HL-60 (cell line): ENCODE measurements around the gene CMIP.

Source experiments
- DNase-seq, 2 experiments: peaks; one replicate each; pipeline ENCODE4 v3.0.0-alpha.2; 2010 to 2020; ENCODE audit warnings: low read depth in 1 of 2, low spot score in 1 of 2
- H3K27ac ChIP-seq: fragments of 250-450 bp; sonication (Bioruptor Pico); replicated peaks from 2 replicates; pipeline ENCODE4 v1.5.1; 2020; ENCODE audit warnings: mild to moderate bottlenecking, moderate library complexity
- H3K27me3 ChIP-seq: fragments of 250-450 bp; sonication (Bioruptor Pico); 2 replicates; pipeline ENCODE4 v1.5.1; 2021; ENCODE audit warnings: mild to moderate bottlenecking, moderate library complexity; ENCODE audit not compliant: insufficient read depth, poor library complexity, severe bottlenecking
- H3K4me3 ChIP-seq: replicated peaks from 2 replicates; pipeline ENCODE4 v1.5.1; 2011; ENCODE audit warnings: mild to moderate bottlenecking, control low read depth, low read length; ENCODE audit not compliant: insufficient read depth
- GABPA ChIP-seq: IDR thresholded peaks from 2 replicates; pipeline ENCODE4 v1.6.1; 2012; ENCODE audit warnings: low read depth
- POLR2AphosphoS5 ChIP-seq: IDR thresholded peaks from 2 replicates; pipeline ENCODE4 v1.6.1; 2012; ENCODE audit warnings: low read depth
- SPI1 ChIP-seq: IDR thresholded peaks from 2 replicates; pipeline ENCODE4 v1.6.1; 2012; ENCODE audit warnings: low read depth, mild to moderate bottlenecking, borderline replicate concordance
- TF ChIP-seq, protein P1 (sequence below): IDR thresholded peaks from one replicate; pipeline ENCODE4 v1.5.1; 2011; ENCODE audit warnings: low read length, control low read depth, inconsistent platforms; ENCODE audit not compliant: insufficient read depth
- TF ChIP-seq, protein P2 (sequence below): IDR thresholded peaks from 2 replicates; pipeline ENCODE4 v1.6.1; 2012; ENCODE audit warnings: low read depth; ENCODE audit not compliant: insufficient replicate concordance

Gene CMIP

DNA sequence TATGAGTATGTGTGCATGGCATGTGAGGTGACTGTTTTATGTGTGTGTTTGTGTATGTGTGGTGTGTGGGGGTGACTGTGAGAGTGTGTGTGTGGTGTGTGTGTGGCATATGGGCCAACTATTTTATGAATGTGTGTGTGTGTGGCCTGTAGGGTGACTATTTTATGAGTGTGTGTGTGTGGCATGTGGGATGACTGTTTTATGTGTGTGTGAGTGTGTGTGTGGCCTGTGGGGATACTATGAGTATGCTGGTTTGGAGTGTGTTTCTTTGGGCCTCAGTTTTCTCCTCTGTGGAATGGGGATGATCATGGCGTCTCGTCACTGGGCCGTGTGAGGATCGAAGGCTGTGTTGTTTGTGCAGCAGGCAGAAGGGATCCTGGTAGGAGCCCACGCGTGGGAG, 182.4 kb downstream of the CMIP start:
- TF ChIP-seq, protein P1, sequence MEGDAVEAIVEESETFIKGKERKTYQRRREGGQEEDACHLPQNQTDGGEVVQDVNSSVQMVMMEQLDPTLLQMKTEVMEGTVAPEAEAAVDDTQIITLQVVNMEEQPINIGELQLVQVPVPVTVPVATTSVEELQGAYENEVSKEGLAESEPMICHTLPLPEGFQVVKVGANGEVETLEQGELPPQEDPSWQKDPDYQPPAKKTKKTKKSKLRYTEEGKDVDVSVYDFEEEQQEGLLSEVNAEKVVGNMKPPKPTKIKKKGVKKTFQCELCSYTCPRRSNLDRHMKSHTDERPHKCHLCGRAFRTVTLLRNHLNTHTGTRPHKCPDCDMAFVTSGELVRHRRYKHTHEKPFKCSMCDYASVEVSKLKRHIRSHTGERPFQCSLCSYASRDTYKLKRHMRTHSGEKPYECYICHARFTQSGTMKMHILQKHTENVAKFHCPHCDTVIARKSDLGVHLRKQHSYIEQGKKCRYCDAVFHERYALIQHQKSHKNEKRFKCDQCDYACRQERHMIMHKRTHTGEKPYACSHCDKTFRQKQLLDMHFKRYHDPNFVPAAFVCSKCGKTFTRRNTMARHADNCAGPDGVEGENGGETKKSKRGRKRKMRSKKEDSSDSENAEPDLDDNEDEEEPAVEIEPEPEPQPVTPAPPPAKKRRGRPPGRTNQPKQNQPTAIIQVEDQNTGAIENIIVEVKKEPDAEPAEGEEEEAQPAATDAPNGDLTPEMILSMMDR = no peak
- TF ChIP-seq SPI1 (no peak), POLR2AphosphoS5 (no peak), GABPA (no peak)
- TF ChIP-seq, protein P2, sequence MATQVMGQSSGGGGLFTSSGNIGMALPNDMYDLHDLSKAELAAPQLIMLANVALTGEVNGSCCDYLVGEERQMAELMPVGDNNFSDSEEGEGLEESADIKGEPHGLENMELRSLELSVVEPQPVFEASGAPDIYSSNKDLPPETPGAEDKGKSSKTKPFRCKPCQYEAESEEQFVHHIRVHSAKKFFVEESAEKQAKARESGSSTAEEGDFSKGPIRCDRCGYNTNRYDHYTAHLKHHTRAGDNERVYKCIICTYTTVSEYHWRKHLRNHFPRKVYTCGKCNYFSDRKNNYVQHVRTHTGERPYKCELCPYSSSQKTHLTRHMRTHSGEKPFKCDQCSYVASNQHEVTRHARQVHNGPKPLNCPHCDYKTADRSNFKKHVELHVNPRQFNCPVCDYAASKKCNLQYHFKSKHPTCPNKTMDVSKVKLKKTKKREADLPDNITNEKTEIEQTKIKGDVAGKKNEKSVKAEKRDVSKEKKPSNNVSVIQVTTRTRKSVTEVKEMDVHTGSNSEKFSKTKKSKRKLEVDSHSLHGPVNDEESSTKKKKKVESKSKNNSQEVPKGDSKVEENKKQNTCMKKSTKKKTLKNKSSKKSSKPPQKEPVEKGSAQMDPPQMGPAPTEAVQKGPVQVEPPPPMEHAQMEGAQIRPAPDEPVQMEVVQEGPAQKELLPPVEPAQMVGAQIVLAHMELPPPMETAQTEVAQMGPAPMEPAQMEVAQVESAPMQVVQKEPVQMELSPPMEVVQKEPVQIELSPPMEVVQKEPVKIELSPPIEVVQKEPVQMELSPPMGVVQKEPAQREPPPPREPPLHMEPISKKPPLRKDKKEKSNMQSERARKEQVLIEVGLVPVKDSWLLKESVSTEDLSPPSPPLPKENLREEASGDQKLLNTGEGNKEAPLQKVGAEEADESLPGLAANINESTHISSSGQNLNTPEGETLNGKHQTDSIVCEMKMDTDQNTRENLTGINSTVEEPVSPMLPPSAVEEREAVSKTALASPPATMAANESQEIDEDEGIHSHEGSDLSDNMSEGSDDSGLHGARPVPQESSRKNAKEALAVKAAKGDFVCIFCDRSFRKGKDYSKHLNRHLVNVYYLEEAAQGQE = no peak
- Histone ChIP-seq H3K27ac (no peak overlapping the region), H3K27me3 (no peaks in the 10 kb centered on the region), H3K4me3 (no peak overlapping the region)
- DNase-seq = no peak

DNA sequence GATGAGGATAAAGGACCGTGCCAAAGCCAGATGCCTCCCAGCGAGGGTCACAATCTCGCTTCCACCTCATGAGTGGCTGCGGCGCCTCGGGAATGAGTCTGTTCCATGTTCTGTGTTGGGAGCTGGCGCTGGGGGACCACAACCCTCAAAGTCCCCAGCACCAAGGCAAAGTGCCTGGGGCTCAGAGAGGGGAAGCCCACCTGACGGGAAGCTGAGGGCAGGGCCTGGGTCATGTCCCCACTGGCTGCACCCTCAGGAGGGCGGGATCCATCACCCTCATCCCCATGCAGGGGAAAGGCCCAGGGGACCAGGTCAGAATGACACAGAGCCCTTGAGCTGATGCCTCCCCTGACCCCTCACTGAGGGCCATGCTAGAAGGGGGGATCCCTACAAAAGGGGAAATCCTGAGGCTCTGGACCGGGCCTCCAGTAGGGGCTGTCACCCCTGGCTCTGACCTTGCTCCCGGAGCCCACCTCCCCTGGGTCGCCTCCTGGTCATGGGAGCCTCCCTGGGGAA, 183.2 kb downstream of the CMIP start:
- no peak overlapping the region for H3K4me3 ChIP-seq
- TF ChIP-seq GABPA (no peak), POLR2AphosphoS5 (no peak), SPI1 (no peak)
- TF ChIP-seq, protein P2 = no peak
- TF ChIP-seq, protein P1 = no peak
- H3K27ac ChIP-seq = no peak overlapping the region
- no peaks in the 10 kb centered on the region for H3K27me3 ChIP-seq
- DNase-seq = no peak

DNA sequence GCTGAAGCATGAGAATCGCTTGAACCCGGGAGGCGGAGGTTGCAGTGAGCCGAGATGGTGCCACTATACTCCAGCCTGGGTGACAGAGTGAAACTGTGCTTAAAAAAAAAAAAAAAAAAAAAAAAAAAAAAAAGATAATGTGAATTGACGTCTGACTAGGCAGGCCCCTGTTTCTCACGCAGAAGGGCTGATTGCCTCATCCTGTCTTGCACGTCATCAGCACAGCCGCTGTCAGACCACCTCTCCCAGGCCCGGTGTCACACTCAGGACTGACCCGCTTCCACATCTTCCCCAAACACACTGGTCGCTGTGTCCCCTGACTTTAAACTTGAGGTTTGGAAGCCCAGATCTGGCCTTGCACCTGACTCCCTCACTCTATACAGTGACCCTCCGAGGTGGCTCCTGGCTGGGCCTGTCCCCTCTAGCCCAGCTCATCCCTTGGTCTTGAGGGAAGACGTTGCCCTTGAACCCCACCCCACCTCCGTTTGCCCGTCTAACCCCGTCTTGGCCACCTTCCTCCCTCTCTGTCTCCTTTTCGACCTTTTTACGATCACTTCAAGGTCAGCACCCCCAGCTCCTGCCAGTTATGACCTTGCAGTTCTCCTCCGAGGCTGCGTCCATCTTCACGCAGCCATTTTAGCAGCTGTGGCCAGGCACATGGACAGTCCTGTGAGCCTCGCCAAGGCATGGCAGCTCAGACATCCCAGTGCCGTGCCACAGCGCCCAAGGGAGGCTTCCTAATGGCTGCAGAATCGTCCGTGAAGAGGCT, 184.6 kb downstream of the CMIP start:
- TF ChIP-seq POLR2AphosphoS5 (no peak), SPI1 (no peak), GABPA (no peak)
- TF ChIP-seq, protein P1 = no peak
- TF ChIP-seq, protein P2 = no peak
- DNase-seq = no peak
- Histone ChIP-seq H3K27me3 (no peaks in the 10 kb centered on the region), H3K4me3 (no peak overlapping the region), H3K27ac (no peak overlapping the region)
